Measurements from ENCODE around the gene MPC1L.

GRCh38 chrX:40663880-40664630 is 40.8 kb downstream of the MPC1L start:
- TF ChIP-seq CTCF (IDR thresholded peaks at IDR 0.05; ENCODE audit: insufficient read depth, low read length) (no peak), GABPA (IDR thresholded peaks at IDR 0.05; ENCODE audit: low read depth) (no peak), POLR2AphosphoS5 (IDR thresholded peaks at IDR 0.05; ENCODE audit: low read depth) (no peak)

Data from HL-60 (cell line).